ENCODE data around the gene FAAP20.

DNA sequence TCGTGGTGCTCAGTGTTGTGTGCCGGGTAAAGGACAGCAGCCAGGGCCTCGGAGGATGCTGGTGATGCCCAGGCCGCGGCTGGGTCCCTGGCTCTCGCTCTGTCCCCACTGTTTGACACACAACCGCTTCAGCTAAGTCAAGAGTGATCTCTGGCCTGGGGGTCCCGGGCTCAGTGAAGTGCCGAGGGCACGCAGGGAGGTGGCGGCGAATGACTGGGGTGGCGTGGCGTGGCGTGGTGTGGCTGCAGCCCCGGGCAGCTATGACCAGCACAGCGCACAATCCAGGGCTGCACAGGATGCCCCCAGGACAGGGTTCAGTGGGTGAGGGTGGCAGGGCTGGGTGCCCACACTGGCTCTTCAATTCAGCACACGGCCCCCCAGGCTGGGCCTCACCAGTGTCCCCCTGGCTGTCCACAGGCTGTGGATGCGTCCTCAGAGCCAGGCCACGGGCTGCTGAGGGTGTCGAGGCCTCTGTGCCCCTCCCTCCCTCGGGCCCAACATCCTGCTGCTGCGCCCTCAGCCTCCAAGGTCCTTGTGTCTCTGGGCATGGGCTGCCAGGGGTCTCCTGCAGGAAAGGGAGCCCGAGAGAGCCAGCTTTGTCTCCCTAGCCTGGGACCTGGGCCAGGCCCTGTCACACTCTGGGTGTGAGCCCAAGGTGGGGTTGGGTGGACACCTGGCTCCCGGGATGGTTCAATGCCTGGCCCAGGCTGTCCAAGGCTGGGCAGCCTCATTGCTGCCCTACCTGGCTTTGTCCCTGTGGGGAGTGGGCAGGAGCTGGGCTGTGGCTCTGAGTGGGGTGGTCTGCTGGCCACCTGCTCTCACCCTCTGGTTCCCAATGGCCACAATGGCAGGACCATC lies 21.6 kb upstream of the FAAP20 start:
- TF ChIP-seq, protein P1, sequence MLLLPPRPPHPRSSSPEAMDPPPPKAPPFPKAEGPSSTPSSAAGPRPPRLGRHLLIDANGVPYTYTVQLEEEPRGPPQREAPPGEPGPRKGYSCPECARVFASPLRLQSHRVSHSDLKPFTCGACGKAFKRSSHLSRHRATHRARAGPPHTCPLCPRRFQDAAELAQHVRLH (tag by site-specific recombination; IDR thresholded peaks at IDR 0.05), result no peak
- no peak for TF ChIP-seq ZBTB1 (tag by site-specific recombination; IDR thresholded peaks at IDR 0.05)
- no peak for TF ChIP-seq ZNF571 (tag by site-specific recombination; IDR thresholded peaks at IDR 0.05)
- TF ChIP-seq, protein P2, sequence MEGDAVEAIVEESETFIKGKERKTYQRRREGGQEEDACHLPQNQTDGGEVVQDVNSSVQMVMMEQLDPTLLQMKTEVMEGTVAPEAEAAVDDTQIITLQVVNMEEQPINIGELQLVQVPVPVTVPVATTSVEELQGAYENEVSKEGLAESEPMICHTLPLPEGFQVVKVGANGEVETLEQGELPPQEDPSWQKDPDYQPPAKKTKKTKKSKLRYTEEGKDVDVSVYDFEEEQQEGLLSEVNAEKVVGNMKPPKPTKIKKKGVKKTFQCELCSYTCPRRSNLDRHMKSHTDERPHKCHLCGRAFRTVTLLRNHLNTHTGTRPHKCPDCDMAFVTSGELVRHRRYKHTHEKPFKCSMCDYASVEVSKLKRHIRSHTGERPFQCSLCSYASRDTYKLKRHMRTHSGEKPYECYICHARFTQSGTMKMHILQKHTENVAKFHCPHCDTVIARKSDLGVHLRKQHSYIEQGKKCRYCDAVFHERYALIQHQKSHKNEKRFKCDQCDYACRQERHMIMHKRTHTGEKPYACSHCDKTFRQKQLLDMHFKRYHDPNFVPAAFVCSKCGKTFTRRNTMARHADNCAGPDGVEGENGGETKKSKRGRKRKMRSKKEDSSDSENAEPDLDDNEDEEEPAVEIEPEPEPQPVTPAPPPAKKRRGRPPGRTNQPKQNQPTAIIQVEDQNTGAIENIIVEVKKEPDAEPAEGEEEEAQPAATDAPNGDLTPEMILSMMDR (tag by site-specific recombination; IDR thresholded peaks at IDR 0.05), result no peak
- no peak for TF ChIP-seq ZNF211 (tag by site-specific recombination; IDR thresholded peaks at IDR 0.05; ENCODE audit: low read depth)
- TF ChIP-seq, protein P3, sequence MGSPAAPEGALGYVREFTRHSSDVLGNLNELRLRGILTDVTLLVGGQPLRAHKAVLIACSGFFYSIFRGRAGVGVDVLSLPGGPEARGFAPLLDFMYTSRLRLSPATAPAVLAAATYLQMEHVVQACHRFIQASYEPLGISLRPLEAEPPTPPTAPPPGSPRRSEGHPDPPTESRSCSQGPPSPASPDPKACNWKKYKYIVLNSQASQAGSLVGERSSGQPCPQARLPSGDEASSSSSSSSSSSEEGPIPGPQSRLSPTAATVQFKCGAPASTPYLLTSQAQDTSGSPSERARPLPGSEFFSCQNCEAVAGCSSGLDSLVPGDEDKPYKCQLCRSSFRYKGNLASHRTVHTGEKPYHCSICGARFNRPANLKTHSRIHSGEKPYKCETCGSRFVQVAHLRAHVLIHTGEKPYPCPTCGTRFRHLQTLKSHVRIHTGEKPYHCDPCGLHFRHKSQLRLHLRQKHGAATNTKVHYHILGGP (tag by site-specific recombination; IDR thresholded peaks at IDR 0.05), result no peak
- TF ChIP-seq, protein P4, sequence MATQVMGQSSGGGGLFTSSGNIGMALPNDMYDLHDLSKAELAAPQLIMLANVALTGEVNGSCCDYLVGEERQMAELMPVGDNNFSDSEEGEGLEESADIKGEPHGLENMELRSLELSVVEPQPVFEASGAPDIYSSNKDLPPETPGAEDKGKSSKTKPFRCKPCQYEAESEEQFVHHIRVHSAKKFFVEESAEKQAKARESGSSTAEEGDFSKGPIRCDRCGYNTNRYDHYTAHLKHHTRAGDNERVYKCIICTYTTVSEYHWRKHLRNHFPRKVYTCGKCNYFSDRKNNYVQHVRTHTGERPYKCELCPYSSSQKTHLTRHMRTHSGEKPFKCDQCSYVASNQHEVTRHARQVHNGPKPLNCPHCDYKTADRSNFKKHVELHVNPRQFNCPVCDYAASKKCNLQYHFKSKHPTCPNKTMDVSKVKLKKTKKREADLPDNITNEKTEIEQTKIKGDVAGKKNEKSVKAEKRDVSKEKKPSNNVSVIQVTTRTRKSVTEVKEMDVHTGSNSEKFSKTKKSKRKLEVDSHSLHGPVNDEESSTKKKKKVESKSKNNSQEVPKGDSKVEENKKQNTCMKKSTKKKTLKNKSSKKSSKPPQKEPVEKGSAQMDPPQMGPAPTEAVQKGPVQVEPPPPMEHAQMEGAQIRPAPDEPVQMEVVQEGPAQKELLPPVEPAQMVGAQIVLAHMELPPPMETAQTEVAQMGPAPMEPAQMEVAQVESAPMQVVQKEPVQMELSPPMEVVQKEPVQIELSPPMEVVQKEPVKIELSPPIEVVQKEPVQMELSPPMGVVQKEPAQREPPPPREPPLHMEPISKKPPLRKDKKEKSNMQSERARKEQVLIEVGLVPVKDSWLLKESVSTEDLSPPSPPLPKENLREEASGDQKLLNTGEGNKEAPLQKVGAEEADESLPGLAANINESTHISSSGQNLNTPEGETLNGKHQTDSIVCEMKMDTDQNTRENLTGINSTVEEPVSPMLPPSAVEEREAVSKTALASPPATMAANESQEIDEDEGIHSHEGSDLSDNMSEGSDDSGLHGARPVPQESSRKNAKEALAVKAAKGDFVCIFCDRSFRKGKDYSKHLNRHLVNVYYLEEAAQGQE (tag by site-specific recombination; IDR thresholded peaks at IDR 0.05), result no peak
- no peak for TF ChIP-seq ZNF266 (tag by site-specific recombination; IDR thresholded peaks at IDR 0.05; ENCODE audit: low read depth)
- TF ChIP-seq, protein P5, sequence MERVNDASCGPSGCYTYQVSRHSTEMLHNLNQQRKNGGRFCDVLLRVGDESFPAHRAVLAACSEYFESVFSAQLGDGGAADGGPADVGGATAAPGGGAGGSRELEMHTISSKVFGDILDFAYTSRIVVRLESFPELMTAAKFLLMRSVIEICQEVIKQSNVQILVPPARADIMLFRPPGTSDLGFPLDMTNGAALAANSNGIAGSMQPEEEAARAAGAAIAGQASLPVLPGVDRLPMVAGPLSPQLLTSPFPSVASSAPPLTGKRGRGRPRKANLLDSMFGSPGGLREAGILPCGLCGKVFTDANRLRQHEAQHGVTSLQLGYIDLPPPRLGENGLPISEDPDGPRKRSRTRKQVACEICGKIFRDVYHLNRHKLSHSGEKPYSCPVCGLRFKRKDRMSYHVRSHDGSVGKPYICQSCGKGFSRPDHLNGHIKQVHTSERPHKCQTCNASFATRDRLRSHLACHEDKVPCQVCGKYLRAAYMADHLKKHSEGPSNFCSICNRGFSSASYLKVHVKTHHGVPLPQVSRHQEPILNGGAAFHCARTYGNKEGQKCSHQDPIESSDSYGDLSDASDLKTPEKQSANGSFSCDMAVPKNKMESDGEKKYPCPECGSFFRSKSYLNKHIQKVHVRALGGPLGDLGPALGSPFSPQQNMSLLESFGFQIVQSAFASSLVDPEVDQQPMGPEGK (tag by site-specific recombination; IDR thresholded peaks at IDR 0.05), result no peak
- TF ChIP-seq, protein P6, sequence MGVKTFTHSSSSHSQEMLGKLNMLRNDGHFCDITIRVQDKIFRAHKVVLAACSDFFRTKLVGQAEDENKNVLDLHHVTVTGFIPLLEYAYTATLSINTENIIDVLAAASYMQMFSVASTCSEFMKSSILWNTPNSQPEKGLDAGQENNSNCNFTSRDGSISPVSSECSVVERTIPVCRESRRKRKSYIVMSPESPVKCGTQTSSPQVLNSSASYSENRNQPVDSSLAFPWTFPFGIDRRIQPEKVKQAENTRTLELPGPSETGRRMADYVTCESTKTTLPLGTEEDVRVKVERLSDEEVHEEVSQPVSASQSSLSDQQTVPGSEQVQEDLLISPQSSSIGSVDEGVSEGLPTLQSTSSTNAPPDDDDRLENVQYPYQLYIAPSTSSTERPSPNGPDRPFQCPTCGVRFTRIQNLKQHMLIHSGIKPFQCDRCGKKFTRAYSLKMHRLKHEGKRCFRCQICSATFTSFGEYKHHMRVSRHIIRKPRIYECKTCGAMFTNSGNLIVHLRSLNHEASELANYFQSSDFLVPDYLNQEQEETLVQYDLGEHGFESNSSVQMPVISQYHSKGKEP (tag by site-specific recombination; IDR thresholded peaks at IDR 0.05), result no peak
- TF ChIP-seq ZSCAN30 (tag by site-specific recombination; IDR thresholded peaks at IDR 0.05), result no peak
- no peak for TF ChIP-seq ZNF174 (tag by site-specific recombination; IDR thresholded peaks at IDR 0.05)
- no peak for TF ChIP-seq ZNF747 (tag by site-specific recombination; IDR thresholded peaks at IDR 0.05)
